ENCODE results near the gene DEFB125. TPM values are rescaled to one million over a fixed set of nuclear protein-coding genes. Genes with fewer than 3 reads are reported as not detected.

The DEFB125 gene, protein sequence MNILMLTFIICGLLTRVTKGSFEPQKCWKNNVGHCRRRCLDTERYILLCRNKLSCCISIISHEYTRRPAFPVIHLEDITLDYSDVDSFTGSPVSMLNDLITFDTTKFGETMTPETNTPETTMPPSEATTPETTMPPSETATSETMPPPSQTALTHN
- not detected in 2 replicates for total RNA-seq (2011; cell fraction: chromatin; rRNA removed; ENCODE audit: low replicate concordance)
- not detected in 2 replicates for total RNA-seq (2011; cell fraction: nucleolus; rRNA removed)
- not detected in 2 replicates for total RNA-seq (2011; cell fraction: nucleoplasm; rRNA removed)
- total RNA-seq (2014; rRNA removed) (not detected in 2 replicates), total RNA-seq (2014; rRNA removed; fragmentation: Illumina TruSeq; extraction: Trizol) (not detected in 2 replicates), total RNA-seq (2015; rRNA removed; fragmentation: Illumina TruSeq; extraction: Trizol) (not detected in 2 replicates), total RNA-seq (2021) (not detected in 2 replicates), polyA plus RNA-seq (2011; rRNA removed) (not detected in 2 replicates), polyA plus RNA-seq (2014; fragmentation: Illumina TruSeq; extraction: Trizol) (not detected in 2 replicates), polyA plus RNA-seq (2014; fragmentation: Nextera tagmentation; extraction: Ambion mirVana) (not detected), polyA plus RNA-seq (2014; rRNA removed) (not detected in 2 replicates), polyA minus RNA-seq (2011; rRNA and poly(A)+ RNA removed) (not detected in 2 replicates), Bru-seq, nascent RNA (not detected), BruChase-seq, experiment 1, labeled RNA remaining after a 2-hour chase (not detected), BruChase-seq, experiment 2, labeled RNA remaining after a 6-hour chase (not detected)
- polyA plus RNA-seq (2011; cell fraction: cytosol; rRNA removed) = not detected in 2 replicates
- polyA plus RNA-seq (2011; cell fraction: nucleus; rRNA removed) = not detected in 2 replicates
- polyA plus RNA-seq (2012) = not detected in 2 replicates
- not detected in 2 replicates for polyA minus RNA-seq (2011; cell fraction: cytosol; rRNA and poly(A)+ RNA removed)
- not detected in 2 replicates for polyA minus RNA-seq (2011; cell fraction: nucleus; rRNA and poly(A)+ RNA removed)
- long read RNA-seq, experiment 1 = 0 reads
- long read RNA-seq, experiment 2 = 0 reads
- long read RNA-seq, experiment 3 = 0 reads

DNA sequence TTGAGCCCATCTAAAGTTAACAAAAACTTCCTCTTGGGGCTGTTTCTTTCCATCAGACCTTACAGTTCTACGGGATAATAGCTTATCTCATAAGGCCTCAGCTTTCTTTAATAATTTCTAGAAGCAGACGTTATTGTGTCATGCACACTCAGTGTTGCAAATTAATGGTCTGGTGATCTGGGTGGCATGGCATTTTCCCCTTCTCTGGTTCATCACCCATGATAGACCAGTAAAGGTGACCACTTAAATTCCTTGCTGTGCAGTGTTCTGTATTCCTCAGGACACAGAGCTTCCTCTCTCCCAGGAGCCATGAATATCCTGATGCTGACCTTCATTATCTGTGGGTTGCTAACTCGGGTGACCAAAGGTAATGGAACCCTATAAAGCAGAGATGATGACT lies at the start of gene DEFB125:
Gene DEFB125, plus strand, starts transcription at position 272 of the 400 bp plus-strand sequence. Its CDS starts 38 bp downstream, at position 310.
- no peaks in the 10 kb centered on the region for H3K36me3 ChIP-seq (ENCODE audit: control insufficient read depth, insufficient read depth, low read length)
- DNase-seq (ENCODE audit: extremely low read depth in 1 of 4, low spot score in 3 of 4) (no peak), FAIRE-seq (no peak), ATAC-seq (no peak)
- ChIA-PET POLR2A (no interaction called here), CTCF (ENCODE audit: low intra/inter-chr PET ratio) (no interaction called here)
- H2AFZ ChIP-seq (ENCODE audit: low read depth, low read length) = no peak within 1 kb of the TSS
- H3K4me3 ChIP-seq = no peak within 1 kb of the TSS
- H3K4me1 ChIP-seq (replicated peaks in 1 of 2; ENCODE audit: control insufficient read depth in 2 of 2, insufficient read depth in 2 of 2, low read length in 2 of 2) = no peaks in the 10 kb centered on the region; a peak in 1 of 5 replicates
- 0% methylated on average over 3 of the region's 3 CpGs for WGBS (ENCODE audit: insufficient coverage, low coverage, missing lambda C conversion rate)
- H3K27me3 ChIP-seq (ENCODE audit: control insufficient read depth in 2 of 2, insufficient read depth in 2 of 2, low read length in 2 of 2) = no peaks in the 10 kb centered on the region; a peak in 1 of 5 replicates
- H3K79me2 ChIP-seq (ENCODE audit: control insufficient read depth, insufficient read depth, low read length) = no peaks in the 10 kb centered on the region
- no peak within 1 kb of the TSS for H3K27ac ChIP-seq (ENCODE audit: extremely low read depth, low read depth, low read length)
- intact Hi-C loops (cut with micrococcal nuclease) (no loop called here), in situ Hi-C loops (cut with MboI) (no loop called here)
- H3K9me3 ChIP-seq (replicated peaks; ENCODE audit: control insufficient read depth, insufficient read depth, low read depth, low read length) = no peaks in the 10 kb centered on the region
- no peaks in the 10 kb centered on the region for H4K20me1 ChIP-seq (replicated peaks; ENCODE audit: control insufficient read depth, insufficient read depth, low read length)
- H3K9ac ChIP-seq (ENCODE audit: insufficient read depth in 1 of 2, low read depth in 2 of 2, low read length in 2 of 2) = no peak within 1 kb of the TSS
- no TSS peak for BruUV-seq (replicated peaks)
- no peak within 1 kb of the TSS for H3K4me2 ChIP-seq (ENCODE audit: insufficient read depth, low read length)
- no peaks in the 10 kb centered on the region for H3K9me1 ChIP-seq (ENCODE audit: control insufficient read depth, insufficient read depth, low read length)
- TF ChIP-seq PTTG1 (tag; IDR thresholded peaks at IDR 0.05; ENCODE audit: low read depth) (no peak), SMAD2 (IDR thresholded peaks at IDR 0.05; ENCODE audit: low read depth, low read length) (no peak), ZNF699 (CRISPR knock-in tag; IDR thresholded peaks at IDR 0.05; ENCODE audit: insufficient replicate concordance) (no peak), PHF21A (IDR thresholded peaks at IDR 0.05; ENCODE audit: borderline replicate concordance, low read depth) (no peak), CCAR2 (IDR thresholded peaks at IDR 0.05; ENCODE audit: low read depth, low read length) (no peak), ETV6 (IDR thresholded peaks at IDR 0.05; ENCODE audit: borderline replicate concordance in 1 of 2, low read depth in 2 of 2, low read length in 1 of 2) (no peak), ETV6 (CRISPR knock-in tag; IDR thresholded peaks at IDR 0.05; ENCODE audit: borderline replicate concordance) (no peak)
- TF ChIP-seq, protein P1, sequence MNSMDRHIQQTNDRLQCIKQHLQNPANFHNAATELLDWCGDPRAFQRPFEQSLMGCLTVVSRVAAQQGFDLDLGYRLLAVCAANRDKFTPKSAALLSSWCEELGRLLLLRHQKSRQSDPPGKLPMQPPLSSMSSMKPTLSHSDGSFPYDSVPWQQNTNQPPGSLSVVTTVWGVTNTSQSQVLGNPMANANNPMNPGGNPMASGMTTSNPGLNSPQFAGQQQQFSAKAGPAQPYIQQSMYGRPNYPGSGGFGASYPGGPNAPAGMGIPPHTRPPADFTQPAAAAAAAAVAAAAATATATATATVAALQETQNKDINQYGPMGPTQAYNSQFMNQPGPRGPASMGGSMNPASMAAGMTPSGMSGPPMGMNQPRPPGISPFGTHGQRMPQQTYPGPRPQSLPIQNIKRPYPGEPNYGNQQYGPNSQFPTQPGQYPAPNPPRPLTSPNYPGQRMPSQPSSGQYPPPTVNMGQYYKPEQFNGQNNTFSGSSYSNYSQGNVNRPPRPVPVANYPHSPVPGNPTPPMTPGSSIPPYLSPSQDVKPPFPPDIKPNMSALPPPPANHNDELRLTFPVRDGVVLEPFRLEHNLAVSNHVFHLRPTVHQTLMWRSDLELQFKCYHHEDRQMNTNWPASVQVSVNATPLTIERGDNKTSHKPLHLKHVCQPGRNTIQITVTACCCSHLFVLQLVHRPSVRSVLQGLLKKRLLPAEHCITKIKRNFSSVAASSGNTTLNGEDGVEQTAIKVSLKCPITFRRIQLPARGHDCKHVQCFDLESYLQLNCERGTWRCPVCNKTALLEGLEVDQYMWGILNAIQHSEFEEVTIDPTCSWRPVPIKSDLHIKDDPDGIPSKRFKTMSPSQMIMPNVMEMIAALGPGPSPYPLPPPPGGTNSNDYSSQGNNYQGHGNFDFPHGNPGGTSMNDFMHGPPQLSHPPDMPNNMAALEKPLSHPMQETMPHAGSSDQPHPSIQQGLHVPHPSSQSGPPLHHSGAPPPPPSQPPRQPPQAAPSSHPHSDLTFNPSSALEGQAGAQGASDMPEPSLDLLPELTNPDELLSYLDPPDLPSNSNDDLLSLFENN (IDR thresholded peaks at IDR 0.05; ENCODE audit: low read depth in 2 of 2, low read length in 2 of 2) = no peak
- TF ChIP-seq, protein P2, sequence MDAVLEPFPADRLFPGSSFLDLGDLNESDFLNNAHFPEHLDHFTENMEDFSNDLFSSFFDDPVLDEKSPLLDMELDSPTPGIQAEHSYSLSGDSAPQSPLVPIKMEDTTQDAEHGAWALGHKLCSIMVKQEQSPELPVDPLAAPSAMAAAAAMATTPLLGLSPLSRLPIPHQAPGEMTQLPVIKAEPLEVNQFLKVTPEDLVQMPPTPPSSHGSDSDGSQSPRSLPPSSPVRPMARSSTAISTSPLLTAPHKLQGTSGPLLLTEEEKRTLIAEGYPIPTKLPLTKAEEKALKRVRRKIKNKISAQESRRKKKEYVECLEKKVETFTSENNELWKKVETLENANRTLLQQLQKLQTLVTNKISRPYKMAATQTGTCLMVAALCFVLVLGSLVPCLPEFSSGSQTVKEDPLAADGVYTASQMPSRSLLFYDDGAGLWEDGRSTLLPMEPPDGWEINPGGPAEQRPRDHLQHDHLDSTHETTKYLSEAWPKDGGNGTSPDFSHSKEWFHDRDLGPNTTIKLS (IDR thresholded peaks at IDR 0.05; ENCODE audit: borderline replicate concordance, low read depth) = no peak
